Lower leg skin (tissue), 3 donors: Measurements from ENCODE around the gene STXBP6.

Experiments
- POLR2A ChIP-seq, 2 donors: fragments of 450-650 bp; IDR thresholded peaks; one replicate each; pipeline ENCODE4 v1.6.1; 2016 to 2017; ENCODE audit warnings: antibody characterized with exemption in 2 of 2, mild to moderate bottlenecking in 1 of 2, moderate library complexity in 1 of 2
- TF ChIP-seq, protein P1 (sequence below), 3 donors: fragments of 450-650 bp; IDR thresholded peaks; one replicate each; pipeline ENCODE4 v1.5.1; 2016; ENCODE audit warnings: antibody characterized with exemption in 3 of 3, mild to moderate bottlenecking in 3 of 3, moderate library complexity in 2 of 3

DNA sequence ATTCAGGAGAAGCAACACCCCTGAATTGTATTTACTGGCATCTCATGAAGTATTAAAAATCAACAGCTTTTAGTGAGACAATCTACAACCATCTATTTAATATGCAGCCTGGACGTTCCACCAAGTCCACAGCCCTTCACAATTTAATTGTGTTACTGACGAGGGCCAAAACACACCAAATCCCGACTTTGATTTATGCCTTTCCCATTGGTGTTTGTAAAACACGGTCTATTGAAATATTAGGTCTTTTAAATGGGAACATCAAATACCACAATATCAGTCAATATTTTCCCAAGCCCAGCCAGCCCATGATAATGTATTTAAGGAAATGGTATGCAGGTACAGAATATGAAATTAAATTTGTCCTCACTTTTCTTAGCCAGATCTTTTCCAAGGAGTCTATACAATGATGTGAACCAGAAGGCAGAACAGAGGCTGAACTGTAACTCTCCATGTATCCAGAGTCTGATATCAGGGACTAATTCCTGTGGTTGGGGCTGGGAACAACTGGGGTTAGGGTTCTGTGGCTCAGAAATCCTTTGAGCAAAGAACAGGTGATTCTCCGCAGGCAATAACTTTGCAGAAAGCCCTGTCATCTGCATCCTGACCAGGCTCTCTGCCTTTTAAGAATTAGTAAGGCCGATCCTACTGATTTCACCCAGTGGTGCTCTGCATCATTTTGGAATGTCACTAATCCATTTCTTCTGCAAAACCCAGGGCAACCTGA lies 236.7 kb downstream of the STXBP6 start:
- TF ChIP-seq, protein P1, sequence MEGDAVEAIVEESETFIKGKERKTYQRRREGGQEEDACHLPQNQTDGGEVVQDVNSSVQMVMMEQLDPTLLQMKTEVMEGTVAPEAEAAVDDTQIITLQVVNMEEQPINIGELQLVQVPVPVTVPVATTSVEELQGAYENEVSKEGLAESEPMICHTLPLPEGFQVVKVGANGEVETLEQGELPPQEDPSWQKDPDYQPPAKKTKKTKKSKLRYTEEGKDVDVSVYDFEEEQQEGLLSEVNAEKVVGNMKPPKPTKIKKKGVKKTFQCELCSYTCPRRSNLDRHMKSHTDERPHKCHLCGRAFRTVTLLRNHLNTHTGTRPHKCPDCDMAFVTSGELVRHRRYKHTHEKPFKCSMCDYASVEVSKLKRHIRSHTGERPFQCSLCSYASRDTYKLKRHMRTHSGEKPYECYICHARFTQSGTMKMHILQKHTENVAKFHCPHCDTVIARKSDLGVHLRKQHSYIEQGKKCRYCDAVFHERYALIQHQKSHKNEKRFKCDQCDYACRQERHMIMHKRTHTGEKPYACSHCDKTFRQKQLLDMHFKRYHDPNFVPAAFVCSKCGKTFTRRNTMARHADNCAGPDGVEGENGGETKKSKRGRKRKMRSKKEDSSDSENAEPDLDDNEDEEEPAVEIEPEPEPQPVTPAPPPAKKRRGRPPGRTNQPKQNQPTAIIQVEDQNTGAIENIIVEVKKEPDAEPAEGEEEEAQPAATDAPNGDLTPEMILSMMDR (IDR thresholded peaks at IDR 0.05): no peak
- TF ChIP-seq POLR2A (IDR thresholded peaks at IDR 0.05): no peak
